ENCODE measurements around the gene ENG.
A peak's percentile ranks its signal among the peaks of the same experiment; 100 is the strongest.
"Not testable (repeated sequence)": the region's sequence is repeated elsewhere in the genome, so short reads cannot be mapped to it uniquely, and the experiment has no call there.

The ENG gene

DNA sequence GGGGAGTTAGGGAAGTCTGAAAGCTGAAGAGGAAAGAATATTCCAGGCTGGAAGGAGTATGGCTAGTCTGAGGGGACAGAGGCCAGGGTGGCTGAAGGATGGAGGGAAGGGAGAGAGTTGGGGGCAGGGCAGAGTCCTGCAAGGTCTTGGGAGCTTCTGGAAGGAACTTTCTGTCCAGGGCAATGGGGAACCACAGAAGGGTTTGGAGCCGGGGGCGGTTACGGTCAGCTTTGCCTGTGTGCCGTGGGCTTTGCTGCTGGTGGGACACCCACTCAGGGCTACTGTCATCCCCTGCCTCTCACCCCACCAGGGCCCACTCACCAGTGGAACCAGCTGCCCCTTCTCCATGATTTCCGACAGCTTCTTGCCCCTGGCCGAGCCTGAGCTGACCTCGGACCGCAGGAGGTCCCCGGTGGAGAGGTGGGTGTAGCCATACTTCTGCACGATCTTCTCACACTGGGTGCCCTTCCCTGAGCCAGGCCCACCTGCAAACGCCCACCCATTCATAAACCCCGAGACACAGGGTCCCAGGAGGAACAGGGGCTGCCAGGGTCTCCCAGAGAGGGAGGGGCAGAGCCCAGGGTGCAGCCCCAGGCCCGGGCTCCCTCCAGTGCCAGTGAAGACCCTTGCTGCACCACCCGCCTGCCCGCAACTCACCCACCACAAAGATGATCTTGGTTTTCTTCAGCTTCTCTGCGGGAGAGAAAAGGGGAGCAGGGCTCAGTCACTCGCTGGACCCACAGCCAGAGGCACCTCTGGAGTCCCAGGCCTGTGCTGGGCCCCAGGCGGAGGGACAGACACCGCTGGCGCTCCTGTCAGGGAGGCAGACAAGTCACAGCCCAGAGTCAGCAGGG lies 18.1 kb upstream of the ENG start:
- peak overlapping the region; percentile 87 for H3K27ac ChIP-seq
- ChIA-PET POLR2A (ENCODE audit: low non-redundant PET) (no interaction called here), CTCF (interaction anchor here (0.5 to 0.6 kb wide), 2 partner anchors 20 to 135 kb away, joined by 4 read pairs; no protein-coding TSS in a partner anchor)

DNA sequence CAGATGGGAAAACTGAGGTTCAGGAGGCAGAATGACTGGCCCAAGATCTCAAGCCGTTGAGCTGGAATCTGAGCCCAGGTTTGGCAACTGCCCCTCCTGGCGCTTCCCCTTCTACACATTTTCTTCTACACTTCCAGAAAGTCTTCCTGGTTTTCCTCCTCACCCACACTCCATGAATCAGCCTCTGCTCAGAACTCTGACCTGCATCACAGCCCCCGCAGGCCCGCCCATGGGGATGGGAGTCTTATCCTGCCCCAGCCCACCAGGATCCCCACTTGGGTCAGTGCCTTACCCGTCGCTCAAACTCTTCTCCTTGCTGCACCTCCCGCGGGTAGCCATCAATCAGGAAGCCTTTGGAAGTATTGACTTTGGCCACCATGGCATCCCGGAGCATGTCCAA lies 17.1 kb upstream of the ENG start:
- peak overlapping the region; percentile 87 for H3K27ac ChIP-seq
- TF ChIP-seq, protein P1, sequence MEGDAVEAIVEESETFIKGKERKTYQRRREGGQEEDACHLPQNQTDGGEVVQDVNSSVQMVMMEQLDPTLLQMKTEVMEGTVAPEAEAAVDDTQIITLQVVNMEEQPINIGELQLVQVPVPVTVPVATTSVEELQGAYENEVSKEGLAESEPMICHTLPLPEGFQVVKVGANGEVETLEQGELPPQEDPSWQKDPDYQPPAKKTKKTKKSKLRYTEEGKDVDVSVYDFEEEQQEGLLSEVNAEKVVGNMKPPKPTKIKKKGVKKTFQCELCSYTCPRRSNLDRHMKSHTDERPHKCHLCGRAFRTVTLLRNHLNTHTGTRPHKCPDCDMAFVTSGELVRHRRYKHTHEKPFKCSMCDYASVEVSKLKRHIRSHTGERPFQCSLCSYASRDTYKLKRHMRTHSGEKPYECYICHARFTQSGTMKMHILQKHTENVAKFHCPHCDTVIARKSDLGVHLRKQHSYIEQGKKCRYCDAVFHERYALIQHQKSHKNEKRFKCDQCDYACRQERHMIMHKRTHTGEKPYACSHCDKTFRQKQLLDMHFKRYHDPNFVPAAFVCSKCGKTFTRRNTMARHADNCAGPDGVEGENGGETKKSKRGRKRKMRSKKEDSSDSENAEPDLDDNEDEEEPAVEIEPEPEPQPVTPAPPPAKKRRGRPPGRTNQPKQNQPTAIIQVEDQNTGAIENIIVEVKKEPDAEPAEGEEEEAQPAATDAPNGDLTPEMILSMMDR (conservative IDR thresholded peaks at IDR 0.05; ENCODE audit: low read depth), result no peak
- ChIA-PET CTCF (no interaction called here), POLR2A (ENCODE audit: low non-redundant PET) (no interaction called here)
- no peak for DNase-seq (ENCODE audit: low spot score)

More for the DNA sequence above, 18.1 kb upstream of the ENG start:
- DNase-seq (ENCODE audit: low spot score), result no peak
- TF ChIP-seq, protein P1 (conservative IDR thresholded peaks at IDR 0.05; ENCODE audit: low read depth), result no peak

DNA sequence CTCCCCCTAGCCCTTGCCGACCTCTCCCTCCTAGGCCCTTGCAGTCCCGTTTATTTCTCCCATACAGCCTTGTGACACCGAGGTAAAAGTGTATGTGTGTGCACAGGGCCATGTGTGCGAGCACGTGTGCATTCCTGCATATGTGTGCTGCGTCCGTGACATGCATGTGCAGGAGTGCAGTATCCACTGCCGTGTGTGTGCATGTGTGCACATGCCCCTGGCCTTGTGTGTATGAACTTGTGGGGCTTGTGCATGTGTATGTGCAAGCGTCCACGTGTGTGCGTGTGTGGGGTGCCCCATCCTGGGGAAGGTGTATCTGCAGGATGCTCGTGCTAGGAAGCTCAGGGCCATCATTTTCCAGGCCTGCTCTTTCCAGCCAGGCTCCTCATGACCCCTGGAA lies 16.4 kb upstream of the ENG start:
- CTCF ChIA-PET, result interaction anchor here (1.5 to 2.5 kb wide), 3 partner anchors 16 to 281 kb away, joined by 3 to 24 read pairs (median 17); partner anchors contain the start of genes ENG and TOR2A

DNA sequence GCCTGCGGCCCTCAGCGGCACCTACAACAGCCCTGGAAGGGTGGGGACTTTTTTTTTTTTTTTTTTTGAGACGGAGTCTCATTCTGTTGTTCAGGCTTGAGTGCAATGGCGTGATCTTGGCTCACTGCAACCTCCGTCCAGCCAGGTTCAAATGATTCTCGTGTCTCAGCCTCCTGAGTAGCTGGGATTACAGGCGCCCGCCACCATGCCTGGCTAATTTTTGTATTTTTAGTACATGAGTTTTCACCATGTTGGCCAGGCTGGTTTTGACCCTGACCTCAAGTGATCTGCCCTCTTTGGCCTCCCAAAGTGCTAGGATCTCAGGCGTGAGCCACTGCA lies 15.7 kb upstream of the ENG start:
- TF ChIP-seq, protein P1 (conservative IDR thresholded peaks at IDR 0.05; ENCODE audit: low read depth), result peak; percentile 70
- POLR2A ChIA-PET (ENCODE audit: low non-redundant PET), result interaction anchor here (0.9 kb wide), 2 partner anchors 85 to 133 kb away, joined by 3 to 4 read pairs; partner anchors contain the start of gene CDK9
- peak overlapping the region; percentile 87; the same call in 1 of the 2 replicates for H3K27ac ChIP-seq
- DNase-seq (ENCODE audit: low spot score), result not testable (repeated sequence)
- CTCF ChIA-PET, result interaction anchor here (0.5 to 2.5 kb wide), 36 partner anchors 8 to 577 kb away, joined by 3 to 24 read pairs (median 4); partner anchors contain the start of genes CDK9, ENG, FPGS and TOR2A

More for the DNA sequence above, 16.4 kb upstream of the ENG start:
- TF ChIP-seq, protein P1 (conservative IDR thresholded peaks at IDR 0.05; ENCODE audit: low read depth), result no peak
- DNase-seq (ENCODE audit: low spot score), result no peak
- H3K27ac ChIP-seq, result peak overlapping the region; percentile 87
- POLR2A ChIA-PET (ENCODE audit: low non-redundant PET), result no interaction called here

DNA sequence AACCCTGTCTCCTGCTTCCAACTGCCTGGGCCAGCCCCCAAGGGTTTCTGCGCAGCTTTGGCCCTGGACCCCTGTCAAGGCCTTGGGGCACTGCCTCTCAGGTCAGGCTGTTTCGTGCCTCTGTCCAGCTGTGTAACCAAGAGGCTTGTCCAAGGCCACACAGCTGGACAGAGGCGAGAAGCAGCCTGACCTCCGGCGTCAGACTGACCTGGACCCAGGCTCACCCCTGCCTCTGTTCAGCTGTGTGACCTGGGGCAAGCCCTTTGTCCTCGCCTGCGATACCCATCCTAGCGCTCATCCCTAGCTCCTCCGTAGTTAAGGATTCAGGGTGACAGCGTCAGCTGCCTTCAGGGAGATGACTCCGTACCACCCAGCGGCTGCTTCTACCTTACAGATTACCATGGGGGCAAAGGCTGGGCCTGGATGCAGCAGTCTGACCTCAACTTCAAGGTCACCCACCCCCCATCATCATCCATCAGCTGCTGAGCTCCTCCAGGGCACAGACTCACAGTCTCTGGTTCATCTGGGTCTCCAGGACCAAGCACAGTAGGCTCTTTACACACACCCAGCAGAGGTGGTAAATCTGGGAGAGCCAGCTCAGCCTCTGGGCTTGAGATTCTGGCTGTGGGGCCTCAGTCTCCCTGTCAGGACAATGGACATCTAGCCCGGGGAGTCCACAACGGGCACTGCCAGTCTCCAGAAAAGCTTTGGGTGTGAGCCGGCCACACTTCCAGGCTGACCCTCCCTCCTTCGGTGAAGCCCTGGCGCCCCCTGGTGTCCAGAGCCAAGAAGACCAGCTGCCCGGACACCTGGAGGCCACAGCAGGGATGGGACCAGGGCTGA lies 15.1 kb upstream of the ENG start:
- peak; percentile 95 for DNase-seq (ENCODE audit: low spot score)
- TF ChIP-seq, protein P1 (conservative IDR thresholded peaks at IDR 0.05; ENCODE audit: low read depth), result peak; percentile 98
- CTCF ChIA-PET, result interaction anchor here (0.5 to 2.5 kb wide), 42 partner anchors 8 to 576 kb away, joined by 3 to 24 read pairs (median 4); partner anchors contain the start of genes CDK9, ENG, FPGS and TOR2A
- POLR2A ChIA-PET (ENCODE audit: low non-redundant PET), result interaction anchor here (0.6 to 0.9 kb wide), 3 partner anchors 40 to 132 kb away, joined by 3 to 4 read pairs (median 3); partner anchors contain the start of gene CDK9
- H3K27ac ChIP-seq, result peak overlapping the region; percentile 87
